Measurements from ENCODE around the gene PDZD2.

Gene PDZD2

GRCh38 chr5:32098890-32099310 is 460.0 kb downstream of the PDZD2 start:
- H3K4me3 ChIP-seq (replicated peaks; ENCODE audit: low read depth, low read length): no peak overlapping the region
- TF ChIP-seq CTCF (IDR thresholded peaks at IDR 0.05; ENCODE audit: low read depth, low read length, missing control alignments): no peak
- DNase-seq (ENCODE audit: extremely low read depth, low read depth): no peak

- TF ChIP-seq CTCF (IDR thresholded peaks at IDR 0.05; ENCODE audit: low read depth, low read length, missing control alignments): no peak
- DNase-seq (ENCODE audit: extremely low read depth, low read depth): no peak
- no peak overlapping the region for H3K4me3 ChIP-seq (replicated peaks; ENCODE audit: low read depth, low read length)
Observed at GRCh38 chr5:32099486-32100035, 460.6 kb downstream of the PDZD2 start.

DNA sequence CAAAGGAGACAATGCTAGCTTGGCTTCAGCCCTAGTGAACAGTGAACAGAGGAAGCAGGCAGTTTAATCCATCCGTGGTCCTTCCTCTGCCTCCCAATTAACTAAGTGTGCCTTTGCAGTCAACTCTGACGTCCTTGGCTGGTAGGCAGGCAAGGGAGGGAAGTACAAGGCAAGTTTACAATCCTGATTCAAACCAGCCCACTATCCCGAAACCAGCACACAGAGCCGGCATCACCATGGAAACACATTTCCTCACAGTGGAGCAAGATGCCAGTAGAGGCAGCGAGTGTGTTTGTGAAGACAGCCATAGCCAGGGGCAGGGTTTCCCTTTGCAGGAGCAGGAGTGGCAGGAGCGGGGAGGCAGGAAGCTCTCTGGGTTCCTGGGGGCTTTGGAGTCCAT is 461.3 kb downstream of the PDZD2 start:
- no peak for TF ChIP-seq CTCF (IDR thresholded peaks at IDR 0.05; ENCODE audit: low read depth, low read length, missing control alignments)

DNA sequence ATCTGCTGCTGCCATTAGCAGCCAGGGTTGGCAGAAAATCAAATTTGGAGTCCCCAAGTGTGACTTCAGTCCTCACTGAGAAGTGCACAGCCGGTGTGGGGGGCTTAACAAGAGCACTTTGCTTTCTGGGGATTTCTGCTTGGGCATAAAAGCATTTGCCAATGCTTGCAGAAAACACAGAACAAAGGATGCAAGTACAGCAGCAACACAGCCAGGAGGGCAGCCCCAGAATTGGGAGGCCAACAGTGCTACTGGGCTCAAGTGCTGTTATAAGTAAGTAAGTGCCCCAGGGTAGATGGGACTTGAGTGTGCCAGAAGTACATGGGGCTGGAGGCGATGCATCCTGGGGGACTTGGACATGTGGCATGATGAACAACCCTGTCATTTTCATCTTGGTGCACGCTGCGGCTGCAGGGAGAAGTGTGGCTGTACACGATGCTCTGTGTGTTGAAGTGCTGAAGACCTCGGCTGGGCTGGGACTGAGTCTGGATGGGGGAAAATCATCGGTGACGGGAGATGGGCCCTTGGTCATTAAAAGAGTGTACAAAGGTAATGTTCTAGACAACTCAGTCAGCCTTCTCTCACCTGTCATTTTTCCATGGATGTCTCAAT is 461.9 kb downstream of the PDZD2 start:
- no peak for TF ChIP-seq CTCF (IDR thresholded peaks at IDR 0.05; ENCODE audit: low read depth, low read length, missing control alignments)
- no peak for DNase-seq (ENCODE audit: extremely low read depth, low read depth)
- H3K4me3 ChIP-seq (replicated peaks; ENCODE audit: low read depth, low read length): no peak overlapping the region

More for the DNA sequence above, 461.3 kb downstream of the PDZD2 start:
- H3K4me3 ChIP-seq (replicated peaks; ENCODE audit: low read depth, low read length): no peak overlapping the region
- DNase-seq (ENCODE audit: extremely low read depth, low read depth): no peak

DNA sequence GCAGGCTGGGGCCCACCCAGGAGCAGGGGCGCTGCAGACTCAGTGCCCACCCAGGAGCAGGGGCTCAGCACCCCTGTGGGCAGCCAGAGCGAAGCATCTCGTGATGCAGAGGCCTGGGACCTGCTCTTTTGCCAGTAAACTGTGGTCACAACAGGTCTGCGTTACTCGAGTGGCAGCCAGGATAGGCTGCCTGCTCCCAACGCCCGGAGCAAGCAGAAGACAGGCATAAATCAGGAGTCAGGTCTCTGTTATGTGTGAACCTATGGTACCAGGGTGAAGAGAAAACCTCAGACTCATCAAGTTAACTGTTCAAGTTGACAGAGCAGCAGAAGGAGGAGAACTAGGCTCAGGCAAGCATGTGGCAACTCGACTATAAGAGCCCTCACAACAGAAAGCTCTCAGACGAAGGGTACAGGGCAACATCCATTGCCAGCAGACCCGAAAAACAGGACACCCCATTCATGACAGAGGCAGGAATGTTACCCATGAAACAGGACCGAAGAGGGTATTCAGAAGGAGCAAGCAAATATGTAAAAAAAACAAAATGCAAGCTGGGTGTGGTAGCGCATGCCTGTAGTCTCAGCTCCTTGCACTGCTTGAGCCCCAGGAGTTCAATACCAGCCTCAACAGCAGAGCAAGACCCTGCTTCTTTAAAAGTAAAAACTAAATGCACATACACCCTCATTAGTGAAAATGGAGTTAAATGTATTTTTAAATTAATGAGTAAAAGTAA is 463.5 kb downstream of the PDZD2 start:
- TF ChIP-seq CTCF (IDR thresholded peaks at IDR 0.05; ENCODE audit: low read depth, low read length, missing control alignments): no peak
- H3K4me3 ChIP-seq (replicated peaks; ENCODE audit: low read depth, low read length): no peak overlapping the region
- DNase-seq (ENCODE audit: extremely low read depth, low read depth): no peak

DNA sequence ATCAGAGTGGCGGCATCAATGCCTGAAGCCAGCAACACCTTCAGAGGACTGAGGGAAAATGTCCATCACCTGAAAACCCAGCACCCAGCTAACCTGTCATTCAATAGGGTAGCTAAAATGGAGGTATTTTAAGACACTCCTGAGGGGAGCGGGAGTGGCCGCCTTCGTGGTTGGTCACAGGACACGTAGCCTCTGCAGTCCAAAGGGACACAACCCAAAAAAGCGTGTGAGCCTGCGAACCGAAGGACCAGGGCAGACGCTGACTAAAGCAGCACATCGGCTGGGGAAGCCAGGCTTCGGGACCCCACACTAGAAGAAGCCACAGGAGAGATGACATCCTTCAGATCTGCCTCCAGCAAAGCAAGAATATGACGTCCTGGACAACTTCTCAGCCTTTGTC is 464.6 kb downstream of the PDZD2 start:
- DNase-seq (ENCODE audit: extremely low read depth, low read depth): no peak
- H3K4me3 ChIP-seq (replicated peaks; ENCODE audit: low read depth, low read length): no peak overlapping the region
- no peak for TF ChIP-seq CTCF (IDR thresholded peaks at IDR 0.05; ENCODE audit: low read depth, low read length, missing control alignments)
